ENCODE data around the gene PTAR1. TPM values are rescaled to one million over a fixed set of nuclear protein-coding genes. Genes with fewer than 3 reads are reported as not detected.

PTAR1 gene
- total RNA-seq, 2 donors from 2014 or later, result 35.8 to 41.9 TPM

GRCh38 chr9:69744688-69745380 is 15.0 kb downstream of the PTAR1 start:
- ATAC-seq (no peak), DNase-seq (no peak)
- WGBS, 2 donors, result 93 to 99% methylated on average over 4 of the region's 4 CpGs
- intact Hi-C loops (cut with DNase I), result no loop called here
- no peak overlapping the region for H3K27ac ChIP-seq
- H3K27me3 ChIP-seq, result no peaks in the 10 kb centered on the region
- TF ChIP-seq CTCF (IDR thresholded peaks at IDR 0.05), result no peak
- TF ChIP-seq POLR2A (IDR thresholded peaks at IDR 0.05), result no peak
- H3K4me3 ChIP-seq, result no peak overlapping the region
- no peaks in the 10 kb centered on the region for H3K9me3 ChIP-seq
- peaks cover 0 to 1% of the 10 kb centered on the region in 2 donors for H3K36me3 ChIP-seq (replicated peaks in 1 of 2; ENCODE audit: insufficient read depth in 1 of 2, low read depth in 2 of 2)
- peaks cover 38% of the 10 kb centered on the region for H3K4me1 ChIP-seq

GRCh38 chr9:69743930-69744329 is 15.9 kb downstream of the PTAR1 start:
- WGBS, 2 donors, result 94 to 97% methylated on average over 5 of the region's 5 CpGs

GRCh38 chr9:69740872-69741505 is 18.8 kb downstream of the PTAR1 start:
- 98% methylated on average over 2 of the region's 2 CpGs for WGBS, 2 donors
- no peaks in the 10 kb centered on the region for H3K36me3 ChIP-seq (replicated peaks in 1 of 2; ENCODE audit: insufficient read depth in 1 of 2, low read depth in 2 of 2)

More at GRCh38 chr9:69743930-69744329, 15.9 kb downstream of the PTAR1 start:
- no peaks in the 10 kb centered on the region for H3K27me3 ChIP-seq
- DNase-seq (no peak), ATAC-seq (no peak)
- H3K27ac ChIP-seq, result no peak overlapping the region
- H3K4me1 ChIP-seq, result peaks cover 29% of the 10 kb centered on the region
- intact Hi-C loops (cut with DNase I), result no loop called here
- H3K4me3 ChIP-seq, result no peak overlapping the region
- no peaks in the 10 kb centered on the region for H3K9me3 ChIP-seq
- peaks cover 0 to 1% of the 10 kb centered on the region in 2 donors for H3K36me3 ChIP-seq (replicated peaks in 1 of 2; ENCODE audit: insufficient read depth in 1 of 2, low read depth in 2 of 2)
- TF ChIP-seq POLR2A (IDR thresholded peaks at IDR 0.05) (no peak), CTCF (IDR thresholded peaks at IDR 0.05) (no peak)

GRCh38 chr9:69731348-69731747 is 28.5 kb downstream of the PTAR1 start:
- intact Hi-C loops (cut with DNase I), result no loop called here
- TF ChIP-seq POLR2A (IDR thresholded peaks at IDR 0.05) (no peak), CTCF (IDR thresholded peaks at IDR 0.05) (no peak)
- ATAC-seq, result no peak
- H3K27me3 ChIP-seq, result no peaks in the 10 kb centered on the region
- H3K4me3 ChIP-seq, result no peak overlapping the region
- no peak for DNase-seq
- no peaks in the 10 kb centered on the region for H3K4me1 ChIP-seq
- H3K36me3 ChIP-seq (replicated peaks in 1 of 2; ENCODE audit: insufficient read depth in 1 of 2, low read depth in 2 of 2), result peaks cover 6 to 13% of the 10 kb centered on the region in 2 donors
- WGBS, 2 donors, result 100% methylated on average over 2 of the region's 2 CpGs
- no peaks in the 10 kb centered on the region for H3K9me3 ChIP-seq
- no peak overlapping the region for H3K27ac ChIP-seq

More at GRCh38 chr9:69740872-69741505, 18.8 kb downstream of the PTAR1 start:
- intact Hi-C loops (cut with DNase I), result no loop called here
- Histone ChIP-seq H3K9me3 (no peaks in the 10 kb centered on the region), H3K27me3 (no peaks in the 10 kb centered on the region), H3K27ac (no peak overlapping the region), H3K4me1 (peaks cover 9% of the 10 kb centered on the region), H3K4me3 (no peak overlapping the region)
- DNase-seq (no peak), ATAC-seq (no peak)
- TF ChIP-seq POLR2A (IDR thresholded peaks at IDR 0.05) (no peak), CTCF (IDR thresholded peaks at IDR 0.05) (no peak)
